Fibroblast of lung (primary cell): ENCODE measurements around the gene THRB. TPM values are rescaled to one million over a fixed set of nuclear protein-coding genes. Genes with fewer than 3 reads are reported as not detected.

Experiments used
- DNase-seq, 2 donors: peaks; one replicate each; pipeline versions ENCODE4 v3.0.0 to v3.0.0-alpha.2; 2010; ENCODE audit warnings: low read depth in 2 of 2
- H2AFZ ChIP-seq: 2 replicates; pipeline ENCODE4 v1.5.1; 2012; ENCODE audit warnings: low read length, control low read depth, inconsistent platforms
- H3K27ac ChIP-seq: 2 replicates; pipeline ENCODE4 v1.5.1; 2011; ENCODE audit warnings: low read length, control low read depth; ENCODE audit not compliant: insufficient read depth
- H3K27me3 ChIP-seq: 2 replicates; pipeline ENCODE4 v1.5.1; 2011; ENCODE audit warnings: mild to moderate bottlenecking, low read length; ENCODE audit not compliant: control insufficient read depth, insufficient read depth
- H3K36me3 ChIP-seq: 2 replicates; pipeline ENCODE4 v1.5.1; 2011; ENCODE audit warnings: low read length; ENCODE audit not compliant: control insufficient read depth, insufficient read depth
- H3K4me1 ChIP-seq: 2 replicates; pipeline ENCODE4 v1.5.1; 2011; ENCODE audit warnings: low read length; ENCODE audit not compliant: control insufficient read depth, insufficient read depth; ENCODE audit errors: extremely low read depth
- H3K4me2 ChIP-seq: 2 replicates; pipeline ENCODE4 v1.5.1; 2011; ENCODE audit warnings: low read length, control low read depth; ENCODE audit not compliant: insufficient read depth; ENCODE audit errors: extremely low read depth
- H3K4me3 ChIP-seq, 4 experiments: fragments of 200-600 bp in 1 of 4; sonication (generic) in 1 of 4; replicated peaks in 1 of 4; 2 replicates each; pipeline ENCODE4 v1.5.1; 2011 to 2016; ENCODE audit warnings: low read length in 4 of 4, low read depth in 3 of 4, mild to moderate bottlenecking in 3 of 4, control low read depth in 2 of 4, inconsistent platforms in 1 of 4, mixed read lengths in 1 of 4; ENCODE audit not compliant: insufficient read depth in 1 of 4; ENCODE audit errors: control extremely low read depth in 1 of 4
- H3K79me2 ChIP-seq: 2 replicates; pipeline ENCODE4 v1.5.1; 2012; ENCODE audit warnings: mild to moderate bottlenecking, low read length, inconsistent platforms; ENCODE audit not compliant: control insufficient read depth, insufficient read depth
- H3K9ac ChIP-seq: 2 replicates; pipeline ENCODE4 v1.5.1; 2011; ENCODE audit warnings: mild to moderate bottlenecking, low read length, control low read depth; ENCODE audit not compliant: insufficient read depth
- H3K9me3 ChIP-seq: 2 replicates; pipeline ENCODE4 v1.5.1; 2012; ENCODE audit warnings: low read depth, low read length; ENCODE audit not compliant: control insufficient read depth, insufficient read depth
- H4K20me1 ChIP-seq: 2 replicates; pipeline ENCODE4 v1.5.1; 2011; ENCODE audit warnings: low read length; ENCODE audit not compliant: control insufficient read depth, insufficient read depth; ENCODE audit errors: extremely low read depth
- CTCF ChIP-seq, 2 donors: IDR thresholded peaks in 1 of 2; conservative IDR thresholded peaks in 1 of 2; 1 replicate in 1 of 2; 2 replicates in 1 of 2; pipeline ENCODE4 v1.5.1; 2011 to 2012; ENCODE audit warnings: low read length in 2 of 2, control low read depth in 1 of 2, inconsistent platforms in 1 of 2, low read depth in 1 of 2, mild to moderate bottlenecking in 1 of 2
- EZH2 ChIP-seq: IDR thresholded peaks from 2 replicates; pipeline ENCODE4 v1.5.1; 2012; ENCODE audit warnings: low read length, control low read depth, mild to moderate bottlenecking; ENCODE audit errors: missing control alignments
- polyA plus RNA-seq, 2 donors: library from polyadenylated mRNA; depleted of rRNA in 1 of 2; stranded (reverse) in 1 of 2; unstranded in 1 of 2; fragments of >200 nt; gene quantifications; 2 replicates each; pipeline ENCODE4 v1.2.1, GENCODE V29; 2011 to 2012; ENCODE audit warnings: missing spikeins in 1 of 2
- total RNA-seq: library from RNA; depleted of rRNA; stranded (reverse); fragments of >200 nt; gene quantifications from 2 replicates; pipeline ENCODE4 v1.2.1, GENCODE V29; 2014

THRB gene
- total and polyA plus RNA-seq, 2 donors (not counting 1 experiment from before 2014, with no cell fraction given): 4.2 to 7.4 TPM

- Histone ChIP-seq H3K4me1 (no peaks in the 10 kb centered on the region), H3K4me2 (no peak overlapping the region), H3K36me3 (no peaks in the 10 kb centered on the region), H3K4me3 (no peak overlapping the region), H3K9ac (no peak overlapping the region), H4K20me1 (no peaks in the 10 kb centered on the region), H3K79me2 (no peaks in the 10 kb centered on the region), H3K9me3 (no peaks in the 10 kb centered on the region), H3K27me3 (no peaks in the 10 kb centered on the region), H3K27ac (no peak overlapping the region), H2AFZ (no peak overlapping the region)
- no peak for DNase-seq
- no peak for TF ChIP-seq CTCF (conservative IDR thresholded peaks at IDR 0.05 in 1 of 2, IDR thresholded peaks at IDR 0.05 in 1 of 2; ENCODE audit: low read depth in 1 of 2, low read length in 2 of 2)
- no peak for TF ChIP-seq EZH2
Measured at GRCh38 chr3:24462737-24463136, 31.9 kb downstream of the THRB start.

- Histone ChIP-seq H3K27me3 (no peaks in the 10 kb centered on the region), H3K4me3 (no peak overlapping the region), H2AFZ (no peak overlapping the region), H3K9ac (no peak overlapping the region), H3K4me1 (no peaks in the 10 kb centered on the region), H4K20me1 (no peaks in the 10 kb centered on the region), H3K4me2 (no peak overlapping the region), H3K36me3 (no peaks in the 10 kb centered on the region), H3K27ac (no peak overlapping the region), H3K9me3 (no peaks in the 10 kb centered on the region), H3K79me2 (no peaks in the 10 kb centered on the region)
- peak in 1 of 2 donors; percentile 50 for DNase-seq
- TF ChIP-seq CTCF (conservative IDR thresholded peaks at IDR 0.05 in 1 of 2, IDR thresholded peaks at IDR 0.05 in 1 of 2; ENCODE audit: low read depth in 1 of 2, low read length in 2 of 2) (no peak), EZH2 (no peak)
Measured at GRCh38 chr3:24460974-24461373, 33.7 kb downstream of the THRB start.

- H3K36me3 ChIP-seq: no peaks in the 10 kb centered on the region
- H3K79me2 ChIP-seq: no peaks in the 10 kb centered on the region
- no peaks in the 10 kb centered on the region for H4K20me1 ChIP-seq
- no peak overlapping the region for H2AFZ ChIP-seq
- no peaks in the 10 kb centered on the region for H3K27me3 ChIP-seq
- H3K27ac ChIP-seq: no peak overlapping the region
- TF ChIP-seq EZH2 (no peak), CTCF (conservative IDR thresholded peaks at IDR 0.05 in 1 of 2, IDR thresholded peaks at IDR 0.05 in 1 of 2; ENCODE audit: low read depth in 1 of 2, low read length in 2 of 2) (no peak)
- DNase-seq: no peak
- H3K4me3 ChIP-seq: no peak overlapping the region
- no peaks in the 10 kb centered on the region for H3K9me3 ChIP-seq
- H3K9ac ChIP-seq: no peak overlapping the region
- no peaks in the 10 kb centered on the region for H3K4me1 ChIP-seq
- H3K4me2 ChIP-seq: no peak overlapping the region
Measured at GRCh38 chr3:24457719-24458118, 36.9 kb downstream of the THRB start.
